Natural killer cell treated with Interleukin-12 subunit alpha and Interleukin-12 subunit beta and Interleukin-15 and Interleukin-18, amount 100 ng/mL, for 72 hours (primary cell): ENCODE measurements around the gene PAPPA. TPM values are rescaled to one million over a fixed set of nuclear protein-coding genes. Genes with fewer than 3 reads are reported as not detected.

Source experiments
- ATAC-seq, 2 donors: fragments of 150-1000 bp; cut with Tn5 transposase in 1 of 2; sonication (Bioruptor Pico), chemical (Tn5 transposase) in 1 of 2; 2 replicates each; pipeline ENCODE4 v1.10.0; 2021
- DNase-seq: peaks from one replicate; pipeline ENCODE4 v3.0.0; 2022; ENCODE audit warnings: low spot score
- H3K27ac Mint-ChIP-seq, 2 donors: 1 replicate in 1 of 2; 2 replicates in 1 of 2; pipeline ENCODE4 v1.8.0; 2022; ENCODE audit warnings: mixed read lengths in 2 of 2, mild to moderate bottlenecking in 1 of 2, moderate library complexity in 1 of 2
- H3K27me3 Mint-ChIP-seq, 2 donors: 1 replicate in 1 of 2; 2 replicates in 1 of 2; pipeline ENCODE4 v1.8.0; 2022; ENCODE audit warnings: mixed read lengths in 2 of 2
- H3K36me3 Mint-ChIP-seq: one replicate; pipeline ENCODE4 v1.8.0; 2022; ENCODE audit warnings: mixed read lengths
- H3K4me1 Mint-ChIP-seq, 2 donors: 1 replicate in 1 of 2; 2 replicates in 1 of 2; pipeline ENCODE4 v1.8.0; 2022; ENCODE audit warnings: low read depth in 2 of 2, mixed read lengths in 2 of 2, mild to moderate bottlenecking in 1 of 2
- H3K4me3 Mint-ChIP-seq: one replicate; pipeline ENCODE4 v1.8.0; 2022; ENCODE audit warnings: mixed read lengths
- H3K9me3 Mint-ChIP-seq: 2 replicates; pipeline ENCODE4 v1.8.0; 2022; ENCODE audit warnings: mixed read lengths
- total RNA-seq, 2 donors: library from RNA; stranded (reverse); gene quantifications; one replicate each; pipeline ENCODE4 v1.2.3, GENCODE V29; 2022

PAPPA gene
- total RNA-seq, 2 donors from 2014 or later: not detected

GRCh38 chr9:116340270-116340669, 186.7 kb downstream of the PAPPA start:
- DNase-seq: no peak
- Mint-ChIP-seq H3K27me3 (peaks cover 0 to 7% of the 10 kb centered on the region in 2 donors), H3K9me3 (peaks cover 3% of the 10 kb centered on the region), H3K27ac (no peak overlapping the region), H3K4me3 (no peak overlapping the region), H3K4me1 (no peaks in the 10 kb centered on the region), H3K36me3 (no peaks in the 10 kb centered on the region)
- no peak for ATAC-seq

- Mint-ChIP-seq H3K4me3 (no peak overlapping the region), H3K27me3 (peaks cover 0 to 7% of the 10 kb centered on the region in 2 donors), H3K27ac (no peak overlapping the region), H3K36me3 (no peaks in the 10 kb centered on the region), H3K4me1 (no peaks in the 10 kb centered on the region), H3K9me3 (peaks cover 3% of the 10 kb centered on the region)
- no peak for DNase-seq
- ATAC-seq: no peak
These were observed 188.5 kb downstream of the PAPPA start for GRCh38 chr9:116342061-116342460.

- Mint-ChIP-seq H3K9me3 (peaks cover 3% of the 10 kb centered on the region), H3K4me1 (no peaks in the 10 kb centered on the region), H3K27me3 (peaks cover 0 to 7% of the 10 kb centered on the region in 2 donors), H3K36me3 (no peaks in the 10 kb centered on the region), H3K4me3 (no peak overlapping the region), H3K27ac (no peak overlapping the region)
- no peak for DNase-seq
- ATAC-seq: no peak
These were observed 189.3 kb downstream of the PAPPA start for GRCh38 chr9:116342941-116343340.

DNA sequence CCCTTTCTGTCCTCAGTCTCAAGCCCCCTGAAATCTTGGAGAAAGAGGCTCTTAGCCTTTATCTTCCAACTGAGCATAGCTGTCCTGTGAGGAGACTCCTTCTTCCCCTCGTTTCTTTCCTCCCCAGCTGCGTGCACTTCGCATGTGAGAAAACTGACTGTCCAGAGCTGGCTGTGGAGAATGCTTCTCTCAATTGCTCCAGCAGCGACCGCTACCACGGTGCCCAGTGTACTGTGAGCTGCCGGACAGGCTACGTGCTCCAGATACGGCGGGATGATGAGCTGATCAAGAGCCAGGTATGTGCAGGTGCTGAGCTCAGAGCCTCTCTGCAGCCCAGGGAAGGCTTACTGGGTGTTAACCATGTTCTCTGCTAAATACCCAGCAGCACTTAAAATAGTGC, 190.8 kb downstream of the PAPPA start:
- peaks cover 7% of the 10 kb centered on the region for H3K9me3 Mint-ChIP-seq

GRCh38 chr9:116345393-116345792, 191.8 kb downstream of the PAPPA start:
- no peaks in the 10 kb centered on the region for H3K36me3 Mint-ChIP-seq
- H3K4me1 Mint-ChIP-seq: no peaks in the 10 kb centered on the region
- H3K27me3 Mint-ChIP-seq: peaks cover 0 to 7% of the 10 kb centered on the region in 2 donors
- peaks cover 7% of the 10 kb centered on the region for H3K9me3 Mint-ChIP-seq
- ATAC-seq (no peak), DNase-seq (no peak)
- no peak overlapping the region for H3K4me3 Mint-ChIP-seq
- H3K27ac Mint-ChIP-seq: no peak overlapping the region

More for the DNA sequence above, 190.8 kb downstream of the PAPPA start:
- no peaks in the 10 kb centered on the region for H3K36me3 Mint-ChIP-seq
- H3K27ac Mint-ChIP-seq: no peak overlapping the region
- H3K4me3 Mint-ChIP-seq: no peak overlapping the region
- DNase-seq (no peak), ATAC-seq (no peak)
- peaks cover 0 to 7% of the 10 kb centered on the region in 2 donors for H3K27me3 Mint-ChIP-seq
- H3K4me1 Mint-ChIP-seq: no peaks in the 10 kb centered on the region

DNA sequence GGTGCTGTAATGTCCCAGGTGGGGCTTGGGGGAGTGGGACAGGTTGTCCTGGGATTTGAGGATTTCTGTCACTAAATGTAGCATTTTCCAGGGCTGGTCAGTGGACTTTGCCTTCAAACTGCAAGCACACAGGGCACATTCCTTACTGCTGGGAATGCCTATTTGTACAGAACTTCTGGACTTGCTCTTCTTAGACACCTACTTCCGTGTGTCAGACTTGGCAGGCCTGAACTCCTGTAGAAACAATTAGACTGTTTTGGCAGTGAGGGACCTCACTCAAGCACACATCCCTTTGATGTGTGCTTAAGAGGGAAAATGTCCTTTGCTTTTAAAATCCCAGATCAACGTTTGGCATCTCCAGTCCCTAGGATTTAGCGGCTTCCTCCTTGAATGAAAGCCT, 192.2 kb downstream of the PAPPA start:
- no peak overlapping the region for H3K4me3 Mint-ChIP-seq
- no peak overlapping the region for H3K27ac Mint-ChIP-seq
- H3K4me1 Mint-ChIP-seq: no peaks in the 10 kb centered on the region
- ATAC-seq (no peak), DNase-seq (no peak)
- H3K36me3 Mint-ChIP-seq: no peaks in the 10 kb centered on the region
- H3K27me3 Mint-ChIP-seq: peaks cover 0 to 7% of the 10 kb centered on the region in 2 donors
- peaks cover 7% of the 10 kb centered on the region for H3K9me3 Mint-ChIP-seq

- no peaks in the 10 kb centered on the region for H3K27me3 Mint-ChIP-seq
- no peak overlapping the region for H3K27ac Mint-ChIP-seq
- ATAC-seq (no peak), DNase-seq (no peak)
- no peaks in the 10 kb centered on the region for H3K4me1 Mint-ChIP-seq
- H3K9me3 Mint-ChIP-seq: peaks cover 10% of the 10 kb centered on the region
- no peak overlapping the region for H3K4me3 Mint-ChIP-seq
- no peaks in the 10 kb centered on the region for H3K36me3 Mint-ChIP-seq
These were observed 196.1 kb downstream of the PAPPA start for GRCh38 chr9:116349684-116350083.

GRCh38 chr9:116350213-116350612, 196.6 kb downstream of the PAPPA start:
- H3K4me1 Mint-ChIP-seq: no peaks in the 10 kb centered on the region
- H3K36me3 Mint-ChIP-seq: no peaks in the 10 kb centered on the region
- H3K4me3 Mint-ChIP-seq: no peak overlapping the region
- no peaks in the 10 kb centered on the region for H3K27me3 Mint-ChIP-seq
- no peak for DNase-seq
- ATAC-seq: no peak
- no peak overlapping the region for H3K27ac Mint-ChIP-seq
- H3K9me3 Mint-ChIP-seq: peaks cover 10% of the 10 kb centered on the region

GRCh38 chr9:116352958-116353357, 199.4 kb downstream of the PAPPA start:
- no peak overlapping the region for H3K27ac Mint-ChIP-seq
- H3K4me3 Mint-ChIP-seq: no peak overlapping the region
- DNase-seq (no peak), ATAC-seq (no peak)
- no peaks in the 10 kb centered on the region for H3K36me3 Mint-ChIP-seq
- H3K27me3 Mint-ChIP-seq: no peaks in the 10 kb centered on the region
- peaks cover 10% of the 10 kb centered on the region for H3K9me3 Mint-ChIP-seq
- no peaks in the 10 kb centered on the region for H3K4me1 Mint-ChIP-seq

- H3K4me3 Mint-ChIP-seq: no peak overlapping the region
- H3K9me3 Mint-ChIP-seq: peaks cover 7% of the 10 kb centered on the region
- H3K36me3 Mint-ChIP-seq: no peaks in the 10 kb centered on the region
- ATAC-seq: no peak
- no peaks in the 10 kb centered on the region for H3K27me3 Mint-ChIP-seq
- DNase-seq: no peak
- no peaks in the 10 kb centered on the region for H3K4me1 Mint-ChIP-seq
- H3K27ac Mint-ChIP-seq: no peak overlapping the region
These were observed 201.7 kb downstream of the PAPPA start for GRCh38 chr9:116355153-116355921.

DNA sequence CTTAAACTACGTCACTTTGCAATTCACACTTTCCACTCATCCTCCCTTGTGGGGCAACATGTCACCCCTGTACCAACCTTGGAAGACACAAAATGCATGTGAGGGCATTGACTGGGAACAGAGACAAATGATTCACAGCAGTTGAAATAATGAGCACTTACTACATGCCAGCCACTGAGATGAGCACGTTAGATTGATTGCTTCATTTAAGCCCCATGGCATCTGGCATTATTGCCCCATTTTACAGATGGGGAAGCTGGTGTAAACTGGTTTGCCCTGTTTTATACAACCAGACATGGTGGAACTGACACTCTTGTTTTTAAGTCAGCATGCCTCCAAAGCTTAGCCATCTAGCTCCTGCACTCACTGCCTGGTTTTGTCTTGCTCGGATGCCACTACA, 204.7 kb downstream of the PAPPA start:
- ATAC-seq: no peak
- H3K36me3 Mint-ChIP-seq: no peaks in the 10 kb centered on the region
- peaks cover 7% of the 10 kb centered on the region for H3K9me3 Mint-ChIP-seq
- no peak overlapping the region for H3K4me3 Mint-ChIP-seq
- no peak overlapping the region for H3K27ac Mint-ChIP-seq
- DNase-seq: no peak
- no peaks in the 10 kb centered on the region for H3K27me3 Mint-ChIP-seq
- no peaks in the 10 kb centered on the region for H3K4me1 Mint-ChIP-seq

DNA sequence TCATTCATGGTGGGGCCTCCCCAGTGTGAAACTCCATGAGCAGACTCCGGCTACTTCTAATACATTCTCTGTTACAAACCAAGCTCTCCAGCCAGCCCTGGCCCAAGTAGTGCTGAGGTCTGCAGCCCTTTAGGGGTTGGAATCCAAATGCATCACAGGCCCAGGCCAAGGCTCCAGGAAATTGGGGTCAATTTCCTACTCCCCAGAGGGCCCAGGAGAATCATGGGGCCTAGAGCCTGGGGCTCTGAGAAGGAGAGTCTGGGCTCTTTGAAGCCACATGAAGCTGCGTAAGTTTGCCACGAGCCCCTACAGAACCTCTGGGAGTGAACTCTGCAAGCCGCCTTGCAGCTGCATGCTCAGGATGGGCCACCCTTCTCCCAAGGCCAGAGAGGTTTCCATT, 206.4 kb downstream of the PAPPA start:
- no peaks in the 10 kb centered on the region for H3K4me1 Mint-ChIP-seq
- H3K27me3 Mint-ChIP-seq: no peaks in the 10 kb centered on the region
- no peaks in the 10 kb centered on the region for H3K36me3 Mint-ChIP-seq
- no peaks in the 10 kb centered on the region for H3K9me3 Mint-ChIP-seq
- no peak for DNase-seq
- no peak for ATAC-seq
- H3K4me3 Mint-ChIP-seq: no peak overlapping the region
- no peak overlapping the region for H3K27ac Mint-ChIP-seq

DNA sequence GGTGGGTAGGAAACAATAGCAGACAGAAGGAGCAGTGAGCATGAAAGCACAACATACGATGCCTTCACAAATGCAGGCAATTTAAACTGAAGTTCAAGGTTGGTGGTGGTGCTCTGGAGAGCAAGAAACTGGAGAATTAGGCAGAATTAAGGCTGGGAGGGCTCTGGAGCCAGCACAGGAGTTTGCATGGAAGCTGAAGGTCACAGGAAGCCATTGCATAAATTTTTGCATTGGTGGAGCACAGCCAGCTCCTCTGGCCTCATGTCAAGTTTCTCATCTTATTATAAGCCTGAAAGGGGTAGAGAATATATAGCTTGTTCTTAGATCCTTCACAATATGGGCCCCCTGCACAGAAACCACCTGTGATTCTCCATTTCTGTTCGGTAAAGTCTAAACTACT, 207.4 kb downstream of the PAPPA start:
- no peak for ATAC-seq
- Mint-ChIP-seq H3K27me3 (no peaks in the 10 kb centered on the region), H3K36me3 (no peaks in the 10 kb centered on the region), H3K9me3 (no peaks in the 10 kb centered on the region), H3K4me1 (no peaks in the 10 kb centered on the region), H3K4me3 (no peak overlapping the region), H3K27ac (no peak overlapping the region)
- DNase-seq: no peak

DNA sequence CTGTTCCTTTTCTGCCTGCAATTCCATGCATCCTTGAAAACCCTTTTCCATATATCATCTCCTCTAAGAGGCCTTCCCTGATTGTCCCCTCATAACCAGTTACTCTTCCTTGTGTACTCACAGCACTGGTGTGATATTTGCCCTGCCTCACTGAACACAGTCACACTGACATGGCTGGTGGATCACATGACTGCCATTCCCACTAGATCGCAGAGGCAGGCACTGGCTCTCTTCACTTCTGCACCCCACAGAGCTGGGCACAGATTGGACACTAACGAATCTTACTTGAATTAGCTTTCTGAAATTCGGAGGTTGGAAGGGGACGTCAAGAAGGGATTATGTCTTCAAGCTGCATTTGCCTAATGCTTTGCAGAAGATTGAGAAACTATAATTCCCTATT, 208.0 kb downstream of the PAPPA start:
- Mint-ChIP-seq H3K27me3 (no peaks in the 10 kb centered on the region), H3K27ac (no peak overlapping the region), H3K4me1 (no peaks in the 10 kb centered on the region), H3K4me3 (no peak overlapping the region), H3K9me3 (no peaks in the 10 kb centered on the region), H3K36me3 (no peaks in the 10 kb centered on the region)
- ATAC-seq: no peak
- no peak for DNase-seq

- Mint-ChIP-seq H3K4me1 (no peaks in the 10 kb centered on the region), H3K9me3 (no peaks in the 10 kb centered on the region), H3K27ac (no peak overlapping the region), H3K4me3 (no peak overlapping the region), H3K36me3 (no peaks in the 10 kb centered on the region), H3K27me3 (no peaks in the 10 kb centered on the region)
- ATAC-seq (no peak), DNase-seq (no peak)
These were observed 208.9 kb downstream of the PAPPA start for GRCh38 chr9:116362493-116362892.
